Renal cortex interstitium (tissue), 15 donors: ENCODE results near the gene OR10S1. TPM values are rescaled to one million over a fixed set of nuclear protein-coding genes. Genes with fewer than 3 reads are reported as not detected.
"Not testable (repeated sequence)": the region's sequence is repeated elsewhere in the genome, so short reads cannot be mapped to it uniquely, and the experiment has no call there.

Experiments
- DNase-seq, 11 donors: peaks; one replicate each; pipeline ENCODE4 v3.0.0-alpha.2; 2013; ENCODE audit warnings: low read depth in 9 of 11, low spot score in 4 of 11; ENCODE audit errors: extremely low read depth in 1 of 11
- long read RNA-seq, 16 experiments: transcript quantifications; one replicate each; lab custom pipeline, GENCODE V29; 2026
- polyA plus RNA-seq, 3 donors: library from polyadenylated mRNA; unstranded; fragments of 120-200 nt; gene quantifications; one replicate each; pipeline ENCODE4 v1.2.1, GENCODE V29; 2013; ENCODE audit not compliant: insufficient read length in 3 of 3

Gene OR10S1
- polyA plus RNA-seq: not detected
- long read RNA-seq, donor 1: 0 reads
- long read RNA-seq, donor 2: 0 reads
- long read RNA-seq, donor 3: 0 reads
- long read RNA-seq, donor 4: 0 reads
- long read RNA-seq, donor 5: 0 reads
- long read RNA-seq, donor 6: 0 reads
- long read RNA-seq, donor 7: 0 reads
- long read RNA-seq, donor 8: 0 reads
- long read RNA-seq, donor 9: 0 reads
- long read RNA-seq, donor 10: 0 reads
- long read RNA-seq, donor 11: 0 reads
- long read RNA-seq, donor 12: 0 reads
- long read RNA-seq, donor 13: 0 reads
- long read RNA-seq, donor 14: 0 reads
- long read RNA-seq, donor 15: 0 reads
- long read RNA-seq, donor 16: 0 reads

- no peak for DNase-seq
Measured at GRCh38 chr11:123977731-123978347, at the start of gene OR10S1. OR10S1 (minus strand) TSS chr11:123977781; CDS start chr11:123977664, 117 bp downstream.

DNA sequence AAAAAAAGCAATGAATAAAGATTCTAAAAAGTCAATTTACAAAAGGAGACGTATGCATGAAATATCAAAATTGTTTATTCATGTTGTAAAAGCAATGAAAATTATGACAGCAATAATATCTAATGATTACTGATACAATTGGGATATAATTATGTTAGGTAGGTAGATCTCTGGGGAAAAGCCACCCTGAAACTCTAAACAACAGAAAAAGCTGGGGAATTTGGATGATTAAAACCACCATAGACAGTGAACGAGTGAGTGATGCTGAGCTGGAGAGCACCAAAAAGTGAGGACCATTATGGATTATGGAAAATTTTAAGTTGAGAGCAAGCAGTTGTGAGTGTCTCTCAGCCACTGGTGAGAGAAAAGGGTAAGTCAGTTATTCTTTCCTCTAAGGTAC, 48.9 kb upstream of the OR10S1 start, which contains the start of gene OR10G8:
OR10G8 (plus strand) TSS at position 301 of the 400 bp plus-strand sequence. CDS start 2,825 bp downstream, outside the sequence.
- DNase-seq: no peak

DNA sequence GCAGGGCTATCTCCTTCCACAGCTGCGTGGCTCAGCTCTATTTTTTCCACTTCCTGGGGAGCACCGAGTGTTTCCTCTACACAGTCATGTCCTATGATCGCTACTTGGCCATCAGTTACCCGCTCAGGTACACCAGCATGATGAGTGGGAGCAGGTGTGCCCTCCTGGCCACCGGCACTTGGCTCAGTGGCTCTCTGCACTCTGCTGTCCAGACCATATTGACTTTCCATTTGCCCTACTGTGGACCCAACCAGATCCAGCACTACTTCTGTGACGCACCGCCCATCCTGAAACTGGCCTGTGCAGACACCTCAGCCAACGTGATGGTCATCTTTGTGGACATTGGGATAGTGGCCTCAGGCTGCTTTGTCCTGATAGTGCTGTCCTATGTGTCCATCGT, 38.3 kb upstream of the OR10S1 start:
- not testable (repeated sequence) for DNase-seq

GRCh38 chr11:124012697-124013096, 35.1 kb upstream of the OR10S1 start, which contains the start of gene OR10G4:
OR10G4 (plus strand) TSS chr11:124012997; CDS start chr11:124015575, 2,578 bp downstream.
- no peak for DNase-seq

DNA sequence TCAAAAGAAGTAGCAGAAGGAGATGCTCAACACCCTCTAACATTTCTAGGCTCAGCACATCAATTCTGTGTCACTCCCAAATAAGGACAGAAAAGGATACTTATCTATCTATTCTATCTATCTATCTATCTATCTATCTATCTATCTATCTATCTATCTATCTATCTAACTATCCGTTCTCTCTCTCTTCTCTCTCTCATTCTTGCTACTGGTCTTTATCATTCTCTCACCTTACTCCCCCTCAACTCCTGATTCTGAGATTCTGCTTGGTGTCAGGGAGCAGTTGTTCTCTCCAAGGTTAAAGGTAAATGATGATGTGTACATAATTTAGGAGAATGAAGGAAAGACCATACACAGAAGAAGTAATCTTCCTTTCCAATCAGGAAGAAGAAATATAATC, 17.5 kb upstream of the OR10S1 start, which contains the start of gene OR10G6:
OR10G6 (minus strand) TSS at position 43 of the 400 bp plus-strand sequence; CDS start at position 43, 0 bp downstream.
- no peak for DNase-seq

GRCh38 chr11:123979311-123979710, 1.7 kb upstream of the OR10S1 start:
- no peak for DNase-seq

- DNase-seq: no peak
Measured at GRCh38 chr11:123976770-123977560, 616 bp downstream of the OR10S1 start.

DNA sequence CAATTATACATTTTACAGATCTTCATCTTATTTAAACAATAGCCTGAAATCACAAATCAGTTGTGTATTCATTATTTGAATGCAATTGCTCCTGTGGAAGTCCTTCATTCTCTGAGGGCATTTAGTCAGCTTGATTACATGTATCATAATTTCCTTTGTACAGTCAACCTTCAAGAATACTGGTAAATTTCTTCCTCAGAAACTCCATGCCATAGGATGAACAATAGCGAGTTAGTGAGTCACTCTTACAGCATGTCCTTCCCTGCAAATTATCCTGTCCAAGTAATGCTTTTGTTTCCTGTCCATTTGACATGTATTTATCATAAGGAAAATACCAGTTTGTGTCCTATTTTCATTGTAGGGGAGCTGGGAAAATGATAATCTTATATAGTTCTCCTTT, 3.8 kb downstream of the OR10S1 start:
- DNase-seq: no peak

GRCh38 chr11:123956752-123957151, 20.8 kb downstream of the OR10S1 start:
- no peak for DNase-seq

DNA sequence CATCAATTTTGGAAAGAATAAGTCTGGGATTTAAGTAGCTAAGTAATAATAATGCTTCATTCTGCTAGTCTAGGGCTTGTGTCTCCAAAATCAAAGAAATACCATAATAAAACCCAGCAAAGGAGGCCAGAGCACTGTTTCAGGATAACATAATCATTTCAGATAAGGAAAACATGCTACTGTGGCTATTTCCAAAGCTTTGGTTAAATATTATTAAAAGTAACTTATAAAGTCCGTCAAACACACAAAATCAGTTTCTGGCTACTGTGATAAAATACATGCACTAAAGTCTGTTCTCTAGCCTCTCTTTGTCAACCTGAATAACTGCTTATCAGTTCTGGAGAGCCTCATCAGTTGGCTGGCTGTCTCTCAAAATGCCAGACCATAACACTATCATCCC, 32.4 kb downstream of the OR10S1 start:
- no peak for DNase-seq

DNA sequence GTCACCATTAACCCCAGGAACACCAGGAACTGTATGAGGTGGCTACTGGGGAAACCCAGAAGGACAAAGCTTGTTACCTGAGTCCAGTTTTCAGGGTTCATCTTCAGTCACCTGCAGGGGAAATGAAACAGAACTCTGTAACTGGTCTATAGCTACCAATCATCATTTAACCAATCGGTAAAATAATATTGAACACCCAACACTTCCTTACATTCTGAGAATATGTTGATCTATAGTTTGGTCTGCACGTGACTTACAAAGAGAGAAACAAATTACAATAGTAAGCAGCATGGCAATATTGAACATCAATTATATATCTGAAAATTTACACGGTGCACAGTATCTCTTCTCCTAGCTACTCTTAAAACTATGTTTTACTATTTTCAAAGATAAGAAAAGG, 33.8 kb downstream of the OR10S1 start, which contains the start of gene OR6T1:
OR6T1 (minus strand) TSS at position 101 of the 400 bp plus-strand sequence; CDS start at position 101, 0 bp downstream.
- no peak for DNase-seq

DNA sequence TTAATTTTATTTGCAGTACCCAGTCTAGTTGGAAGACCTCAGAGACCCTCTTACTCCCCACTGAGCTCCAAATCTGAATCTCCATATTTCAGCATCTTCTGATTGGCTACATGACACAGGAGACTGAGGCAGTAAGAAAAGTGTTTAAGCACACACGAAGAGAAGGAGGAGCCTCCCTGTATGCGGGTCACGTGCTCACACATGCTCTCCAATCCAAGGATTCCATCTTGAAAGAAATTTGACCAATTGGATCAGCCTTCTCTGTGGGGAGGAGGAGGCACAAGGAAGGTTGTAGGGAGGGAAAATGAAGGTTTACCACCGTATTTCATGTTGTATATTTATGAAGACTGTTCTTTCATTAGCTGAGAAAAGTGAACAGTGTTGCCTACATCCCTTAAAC, 35.2 kb downstream of the OR10S1 start:
- DNase-seq: no peak

DNA sequence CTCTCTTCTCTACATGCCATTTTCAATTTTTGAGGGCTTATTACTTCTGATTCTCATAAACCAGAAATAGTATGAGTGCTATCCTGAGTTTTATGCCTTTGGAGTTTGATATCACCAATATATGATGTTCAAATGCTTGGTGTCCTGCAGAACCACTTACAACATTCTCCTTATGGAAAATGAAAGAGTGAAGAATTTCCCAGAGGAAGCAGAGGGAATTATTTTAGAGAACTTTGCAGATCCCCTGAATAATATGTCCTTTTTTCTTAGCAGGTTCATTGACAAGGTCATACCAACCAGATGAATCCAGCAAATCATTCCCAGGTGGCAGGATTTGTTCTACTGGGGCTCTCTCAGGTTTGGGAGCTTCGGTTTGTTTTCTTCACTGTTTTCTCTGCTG, 38.3 kb downstream of the OR10S1 start, which contains the start of gene OR4D5:
OR4D5 (plus strand) TSS at position 301 of the 400 bp plus-strand sequence; CDS start at position 301, 0 bp downstream.
- no peak for DNase-seq

Other genes with a start within 250 kb of the OR10S1 start
- 10 to 100 TPM; 17.4 to 22.1 (median 18.1) TPM for gene ZNF202, start 236.1 kb downstream of the OR10S1 start, polyA plus RNA-seq
- gene OR6X1, start 223.3 kb downstream of the OR10S1 start, polyA plus RNA-seq: not detected
- not detected for gene OR6M1, start 171.4 kb downstream of the OR10S1 start, polyA plus RNA-seq
- not detected for gene TMEM225, start 92.1 kb downstream of the OR10S1 start, polyA plus RNA-seq
- under 1 TPM in 1 of 3 donors, not detected in 2; 0.05 TPM for gene OR8D4, start 75.6 kb downstream of the OR10S1 start, polyA plus RNA-seq
- not detected for gene OR4D5, start 38.2 kb downstream of the OR10S1 start, polyA plus RNA-seq
- gene OR6T1, start 33.9 kb downstream of the OR10S1 start, polyA plus RNA-seq: under 1 TPM in 1 of 3 donors, not detected in 2; 0.09 TPM
- not detected for gene OR10G6, start 17.4 kb upstream of the OR10S1 start, polyA plus RNA-seq
- not detected for gene OR10G4, start 35.2 kb upstream of the OR10S1 start, polyA plus RNA-seq
- gene OR10G9, start 45.2 kb upstream of the OR10S1 start, polyA plus RNA-seq: not detected
- gene OR10G8, start 49.0 kb upstream of the OR10S1 start, polyA plus RNA-seq: not detected
- gene OR10G7, start 63.5 kb upstream of the OR10S1 start, polyA plus RNA-seq: not detected
- gene VWA5A, start 137.7 kb upstream of the OR10S1 start, polyA plus RNA-seq: 10 to 100 TPM; 12.0 to 14.7 (median 12.8) TPM
- not detected for gene OR10D3, start 205.6 kb upstream of the OR10S1 start, polyA plus RNA-seq